Body of pancreas (tissue), 4 donors: ENCODE measurements around the gene CLSTN1. TPM values are rescaled to one million over a fixed set of nuclear protein-coding genes. Genes with fewer than 3 reads are reported as not detected.
"Not testable (repeated sequence)": the region's sequence is repeated elsewhere in the genome, so short reads cannot be mapped to it uniquely, and the experiment has no call there.

Experiments
- ATAC-seq: fragments of 150-250 bp; one replicate; pipeline ENCODE4 v1.9.1; 2016
- DNase-seq, 4 donors: peaks; one replicate each; pipeline ENCODE4 v3.0.0-alpha.2; 2019
- H3K27ac ChIP-seq, 4 donors: fragments of 200-600 bp; sonication (generic); 1 replicate in 3 of 4; 2 replicates in 1 of 4; pipeline versions ENCODE4 v1.5.1 to v1.6.1; 2016 to 2019; ENCODE audit warnings: mild to moderate bottlenecking in 1 of 4, mixed read lengths in 1 of 4, moderate library complexity in 1 of 4
- H3K27me3 ChIP-seq, 2 donors: fragments of 200-600 bp; sonication (generic); one replicate each; pipeline ENCODE4 v1.6.0; 2016; ENCODE audit warnings: mild to moderate bottlenecking in 1 of 2
- H3K36me3 ChIP-seq, 2 donors: fragments of 200-600 bp; sonication (generic); replicated peaks in 1 of 2; 2 replicates each; pipeline ENCODE4 v1.5.1; 2016; ENCODE audit warnings: low read depth in 2 of 2; ENCODE audit not compliant: insufficient read depth in 1 of 2
- H3K4me1 ChIP-seq: fragments of 200-600 bp; sonication (generic); one replicate; pipeline ENCODE4 v1.6.0; 2016
- H3K4me3 ChIP-seq, 2 donors: fragments of 200-600 bp; sonication (generic); 1 replicate in 1 of 2; 2 replicates in 1 of 2; pipeline ENCODE4 v1.5.1; 2016 to 2019
- H3K9me3 ChIP-seq, 3 donors: fragments of 200-600 bp; sonication (generic); 1 replicate in 2 of 3; 2 replicates in 1 of 3; pipeline ENCODE4 v1.5.1; 2016
- POLR2A ChIP-seq, 3 donors: fragments of 450-650 bp; IDR thresholded peaks; one replicate each; pipeline ENCODE4 v1.6.1; 2016; ENCODE audit warnings: antibody characterized with exemption in 3 of 3, mild to moderate bottlenecking in 2 of 3
- WGBS, 2 donors: methylation state at CpG; one replicate each; pipeline ENCODE4 v1.1.5; 2017; 5-methylcytosine and 5-hydroxymethylcytosine counted together
- intact Hi-C: fragments of 100-400 bp; cut with DNase I; formaldehyde crosslinking; loops from one replicate; pipeline ENCODE4 v1.15.1; 2023
- total RNA-seq, 2 donors: library from RNA; depleted of rRNA; stranded (reverse); fragments of >200 nt; gene quantifications; one replicate each; pipeline ENCODE4 v1.1.0, GENCODE V29; 2016
- TF ChIP-seq, protein P1 (sequence below), 7 experiments: fragments of 450-650 bp in 4 of 7; fragments of 200-600 bp in 3 of 7; sonication (generic) in 3 of 7; IDR thresholded peaks; one replicate each; pipeline ENCODE4 v1.5.1; 2016 to 2019; ENCODE audit warnings: antibody characterized with exemption in 7 of 7

Gene CLSTN1
- total RNA-seq, 2 donors from 2014 or later: 60.2 to 64.6 TPM

GRCh38 chr1:9809100-9809510 is 14.7 kb downstream of the CLSTN1 start:
- ATAC-seq (no peak), DNase-seq (no peak)
- no peak overlapping the region for H3K4me3 ChIP-seq
- no peaks in the 10 kb centered on the region for H3K36me3 ChIP-seq
- TF ChIP-seq, protein P1, sequence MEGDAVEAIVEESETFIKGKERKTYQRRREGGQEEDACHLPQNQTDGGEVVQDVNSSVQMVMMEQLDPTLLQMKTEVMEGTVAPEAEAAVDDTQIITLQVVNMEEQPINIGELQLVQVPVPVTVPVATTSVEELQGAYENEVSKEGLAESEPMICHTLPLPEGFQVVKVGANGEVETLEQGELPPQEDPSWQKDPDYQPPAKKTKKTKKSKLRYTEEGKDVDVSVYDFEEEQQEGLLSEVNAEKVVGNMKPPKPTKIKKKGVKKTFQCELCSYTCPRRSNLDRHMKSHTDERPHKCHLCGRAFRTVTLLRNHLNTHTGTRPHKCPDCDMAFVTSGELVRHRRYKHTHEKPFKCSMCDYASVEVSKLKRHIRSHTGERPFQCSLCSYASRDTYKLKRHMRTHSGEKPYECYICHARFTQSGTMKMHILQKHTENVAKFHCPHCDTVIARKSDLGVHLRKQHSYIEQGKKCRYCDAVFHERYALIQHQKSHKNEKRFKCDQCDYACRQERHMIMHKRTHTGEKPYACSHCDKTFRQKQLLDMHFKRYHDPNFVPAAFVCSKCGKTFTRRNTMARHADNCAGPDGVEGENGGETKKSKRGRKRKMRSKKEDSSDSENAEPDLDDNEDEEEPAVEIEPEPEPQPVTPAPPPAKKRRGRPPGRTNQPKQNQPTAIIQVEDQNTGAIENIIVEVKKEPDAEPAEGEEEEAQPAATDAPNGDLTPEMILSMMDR (IDR thresholded peaks at IDR 0.05): no peak
- TF ChIP-seq POLR2A (IDR thresholded peaks at IDR 0.05): no peak
- intact Hi-C loops: no loop called here
- no peaks in the 10 kb centered on the region for H3K27me3 ChIP-seq
- peaks cover 74% of the 10 kb centered on the region for H3K4me1 ChIP-seq
- H3K9me3 ChIP-seq: no peaks in the 10 kb centered on the region
- H3K27ac ChIP-seq: peak overlapping the region; percentile 18 to 79 (median 64)
- 62 to 63% methylated on average over 8 of the region's 8 CpGs for WGBS, 2 donors

GRCh38 chr1:9808459-9808858 is 15.3 kb downstream of the CLSTN1 start:
- H3K27me3 ChIP-seq: no peaks in the 10 kb centered on the region
- H3K4me1 ChIP-seq: peaks cover 78% of the 10 kb centered on the region
- ATAC-seq (peak; percentile 47), DNase-seq (peak; percentile 33 to 63 (median 56))
- H3K9me3 ChIP-seq: no peaks in the 10 kb centered on the region
- WGBS, 2 donors: 23 to 43% methylated on average over 4 to 8 of the region's 8 CpGs
- no peaks in the 10 kb centered on the region for H3K36me3 ChIP-seq
- no peak overlapping the region for H3K4me3 ChIP-seq
- peak overlapping the region; percentile 18 to 79 (median 64) for H3K27ac ChIP-seq
- intact Hi-C loops: no loop called here
- TF ChIP-seq, protein P1 (IDR thresholded peaks at IDR 0.05): no peak
- TF ChIP-seq POLR2A (IDR thresholded peaks at IDR 0.05): no peak

- Histone ChIP-seq H3K4me1 (peaks cover 82% of the 10 kb centered on the region), H3K36me3 (no peaks in the 10 kb centered on the region), H3K4me3 (no peak overlapping the region), H3K27me3 (no peaks in the 10 kb centered on the region), H3K27ac (peak overlapping the region in 2 of 4 donors; percentile 66 to 79), H3K9me3 (no peaks in the 10 kb centered on the region)
- ATAC-seq: no peak
- intact Hi-C loops: no loop called here
- no peak for DNase-seq
- WGBS, 2 donors: 84 to 85% methylated on average over 10 to 12 of the region's 12 CpGs
- TF ChIP-seq, protein P1 (IDR thresholded peaks at IDR 0.05): no peak
- TF ChIP-seq POLR2A (IDR thresholded peaks at IDR 0.05): no peak
Measured at GRCh38 chr1:9807541-9807940, 16.2 kb downstream of the CLSTN1 start.

DNA sequence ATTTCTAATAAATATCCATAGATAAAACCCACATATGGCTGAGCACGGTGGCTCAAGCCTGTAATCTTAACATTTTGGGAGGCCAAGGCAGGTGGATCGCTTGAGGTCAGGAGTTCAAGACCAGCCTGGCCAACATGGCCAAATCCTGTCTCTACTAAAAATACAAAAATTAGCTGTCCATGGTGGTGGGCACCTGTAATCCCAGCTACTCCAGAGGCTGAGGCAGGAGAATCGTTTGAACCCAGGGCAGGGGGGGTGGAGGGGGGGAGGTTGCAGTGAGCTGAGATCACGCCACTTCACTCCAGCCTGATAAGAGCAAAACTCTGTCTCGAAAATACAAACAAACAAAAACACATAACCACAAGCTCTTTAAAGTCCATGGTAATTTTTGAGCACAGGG is 17.8 kb downstream of the CLSTN1 start:
- peak overlapping the region in 2 of 4 donors; percentile 78 to 87 for H3K27ac ChIP-seq
- ATAC-seq, intact Hi-C loops, H3K27me3 ChIP-seq, H3K36me3 ChIP-seq, H3K9me3 ChIP-seq, H3K4me3 ChIP-seq: not testable (repeated sequence)
- DNase-seq: peak in 1 of 4 donors; percentile 5
- H3K4me1 ChIP-seq: peaks cover 68% of the 10 kb centered on the region
- 69 to 75% methylated on average over 5 of the region's 5 CpGs for WGBS, 2 donors

GRCh38 chr1:9805006-9805508 is 18.7 kb downstream of the CLSTN1 start:
- Histone ChIP-seq H3K36me3 (no peaks in the 10 kb centered on the region), H3K9me3 (no peaks in the 10 kb centered on the region), H3K27me3 (no peaks in the 10 kb centered on the region), H3K4me3 (no peak overlapping the region), H3K27ac (peak overlapping the region; percentile 78 to 87 (median 80)), H3K4me1 (peaks cover 63% of the 10 kb centered on the region)
- ATAC-seq (no peak), DNase-seq (no peak)
- TF ChIP-seq, protein P1 (IDR thresholded peaks at IDR 0.05): no peak
- TF ChIP-seq POLR2A (IDR thresholded peaks at IDR 0.05): no peak
- intact Hi-C loops: no loop called here
- WGBS, 2 donors: 41 to 42% methylated on average over 7 of the region's 7 CpGs

- Histone ChIP-seq H3K27ac (peak overlapping the region; percentile 29 to 87 (median 80)), H3K4me1 (peaks cover 64% of the 10 kb centered on the region)
- H3K4me3 ChIP-seq, H3K36me3 ChIP-seq, H3K27me3 ChIP-seq, ATAC-seq, H3K9me3 ChIP-seq, intact Hi-C loops: not testable (repeated sequence)
- WGBS, 2 donors: 82 to 83% methylated on average over 13 of the region's 13 CpGs
- DNase-seq: peak in 1 of 4 donors; percentile 8
Measured at GRCh38 chr1:9803003-9803918, 20.5 kb downstream of the CLSTN1 start.
